Stimulated activated CD4-positive, alpha-beta T cell treated with anti-CD3 and anti-CD28 coated beads, Interleukin-1b, Interleukin-23, amount 100 ng/mL, for 4 hours (primary cell): ENCODE results near the gene EIF1.
"Not testable (repeated sequence)": the region's sequence is repeated elsewhere in the genome, so short reads cannot be mapped to it uniquely, and the experiment has no call there.

Experiments
- DNase-seq, 2 donors: peaks; one replicate each; pipeline ENCODE4 v3.0.0-alpha.2; 2020; ENCODE audit warnings: low read depth in 2 of 2

EIF1 gene

GRCh38 chr17:41688641-41689496, at the start of gene EIF1:
TSS of gene EIF1 (plus strand) at chr17:41688885. CDS start at chr17:41689039, 154 bp downstream.
- peak; percentile 100 for DNase-seq

DNA sequence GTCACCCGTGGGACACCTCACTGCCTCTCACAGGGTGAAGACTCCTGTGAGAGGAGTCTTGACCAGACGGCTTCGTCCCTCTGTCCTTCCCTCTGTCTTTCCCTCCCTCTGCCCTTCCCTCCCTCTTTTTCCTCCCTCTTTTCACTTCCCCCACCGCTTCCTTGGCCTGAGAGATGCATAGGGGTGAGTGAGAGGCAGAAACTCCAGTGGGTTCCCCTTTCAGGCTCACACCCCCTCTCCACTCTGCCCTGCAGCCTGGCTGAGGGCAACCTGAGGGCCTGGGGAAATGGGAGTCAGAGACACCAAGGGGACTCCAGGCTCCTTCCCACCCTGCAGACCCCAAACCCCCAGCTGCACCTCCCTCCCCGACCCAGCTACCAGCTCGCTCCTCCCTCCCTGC, 49.7 kb upstream of the EIF1 start:
- no peak for DNase-seq

DNA sequence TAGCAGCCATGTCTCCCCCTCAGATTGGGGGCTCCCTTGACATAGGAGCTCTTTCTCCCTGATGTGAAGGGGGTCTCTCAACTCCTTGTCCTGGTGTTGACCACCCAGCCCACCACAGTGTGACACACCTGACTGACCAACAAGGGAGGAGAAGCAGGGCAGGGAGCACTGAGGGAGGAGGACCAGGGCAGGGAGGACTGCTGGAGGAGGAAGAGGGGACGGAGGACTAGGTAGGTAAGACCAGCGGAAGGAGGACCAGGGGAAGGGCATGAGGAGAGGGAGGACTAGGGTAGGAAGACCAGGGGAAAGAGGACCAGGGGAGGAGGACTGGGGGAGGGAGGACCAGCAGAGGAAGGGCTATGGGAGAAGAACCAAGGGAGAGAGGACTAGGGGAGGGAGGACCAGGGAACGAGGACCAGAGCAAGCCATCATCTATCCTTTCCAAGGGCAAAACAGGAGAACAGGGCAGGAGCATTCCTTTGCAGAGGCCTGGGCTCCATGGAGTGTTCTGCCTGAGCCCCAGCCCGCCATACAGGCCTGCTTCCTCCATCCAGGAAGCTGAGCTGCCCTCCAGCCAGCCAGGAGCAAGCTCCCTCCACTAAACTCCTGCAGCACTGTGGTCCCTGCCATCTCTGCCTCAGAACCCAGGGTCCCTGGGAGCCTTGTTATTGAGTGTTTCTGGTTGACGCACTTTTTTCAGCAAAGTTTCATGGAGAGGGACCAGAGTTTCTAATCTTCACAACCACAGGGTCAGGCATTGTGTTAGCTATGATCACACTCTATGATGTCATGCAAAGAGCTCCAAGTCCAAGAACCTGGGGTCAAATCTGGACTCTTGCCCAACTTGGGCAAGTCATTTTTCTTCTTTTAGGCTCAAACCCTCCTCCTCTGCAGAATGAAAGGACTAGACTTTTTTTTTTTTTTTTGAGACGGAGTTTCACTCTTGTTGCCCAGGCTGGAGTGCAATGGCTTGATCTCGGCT, 48.9 kb upstream of the EIF1 start:
- no peak for DNase-seq

- DNase-seq: not testable (repeated sequence)
Measured at GRCh38 chr17:41640596-41640995, 48.1 kb upstream of the EIF1 start.

DNA sequence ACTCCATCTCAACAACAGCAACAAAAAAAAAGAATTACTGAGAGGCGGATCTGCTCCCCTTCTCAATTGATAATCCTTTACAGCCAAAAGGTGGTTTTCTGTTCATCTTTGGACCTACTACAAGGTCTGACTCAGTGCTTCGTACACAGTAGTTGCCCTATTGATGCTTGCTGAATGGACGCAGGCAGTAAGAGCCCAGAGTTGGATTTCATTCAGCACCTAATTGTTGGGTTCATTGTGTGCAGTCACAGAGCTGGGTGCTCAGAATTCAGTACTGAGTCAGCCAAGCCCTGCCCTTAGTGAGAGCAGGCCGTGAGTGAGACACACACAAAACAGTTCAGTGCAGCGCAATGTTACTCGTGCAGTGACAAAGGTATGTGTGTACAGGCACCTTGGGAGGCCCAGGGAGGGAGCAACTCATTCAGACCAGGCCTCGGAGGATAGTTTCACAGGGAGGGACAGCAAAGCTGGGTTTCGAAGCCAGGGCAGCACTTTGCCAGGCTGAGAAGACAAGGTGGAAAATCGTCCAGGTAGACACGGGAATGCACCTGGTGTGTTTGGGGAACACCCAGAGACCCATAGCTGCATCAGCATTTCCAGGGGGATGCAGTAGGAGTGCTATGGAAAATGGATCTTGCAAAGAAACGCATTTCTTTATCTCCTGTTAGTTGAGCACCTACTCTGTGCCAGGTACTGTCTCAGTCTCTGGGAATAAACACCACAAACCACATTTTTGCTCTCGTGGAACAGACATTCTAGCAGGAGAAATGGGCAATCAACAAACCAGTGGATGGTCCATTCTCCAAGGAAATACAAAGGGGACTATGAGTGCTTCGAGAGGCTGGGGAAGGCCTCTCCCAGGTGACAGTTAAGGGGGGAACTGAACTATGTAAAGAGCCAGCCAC, 46.2 kb upstream of the EIF1 start:
- DNase-seq: no peak

- DNase-seq: no peak
Measured at GRCh38 chr17:41647038-41647813, 41.5 kb upstream of the EIF1 start.

DNA sequence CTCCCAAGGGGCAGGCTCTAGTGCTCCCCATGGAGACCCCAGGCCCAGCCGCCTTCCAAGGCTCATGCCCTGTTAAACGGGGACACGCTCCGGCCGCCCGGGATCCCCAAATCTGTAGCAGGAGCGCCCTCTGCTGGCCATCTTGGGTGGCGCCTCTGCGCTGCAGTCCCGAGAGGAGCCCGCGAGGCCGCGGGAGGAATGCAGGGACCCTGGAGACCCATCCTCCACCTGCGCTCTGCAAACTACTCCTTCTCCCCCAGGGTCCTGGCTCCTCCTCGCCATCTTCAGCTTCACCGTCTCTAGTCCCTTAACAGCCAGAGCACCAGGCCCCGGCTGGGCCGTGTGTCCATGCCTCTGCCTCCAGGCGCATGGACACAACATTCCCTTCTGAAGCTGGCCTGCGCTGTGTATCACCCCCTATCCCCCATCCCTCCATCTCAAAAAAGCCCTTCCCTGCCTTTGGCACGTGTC, 40.7 kb upstream of the EIF1 start:
- peak; percentile 89 to 90 for DNase-seq

DNA sequence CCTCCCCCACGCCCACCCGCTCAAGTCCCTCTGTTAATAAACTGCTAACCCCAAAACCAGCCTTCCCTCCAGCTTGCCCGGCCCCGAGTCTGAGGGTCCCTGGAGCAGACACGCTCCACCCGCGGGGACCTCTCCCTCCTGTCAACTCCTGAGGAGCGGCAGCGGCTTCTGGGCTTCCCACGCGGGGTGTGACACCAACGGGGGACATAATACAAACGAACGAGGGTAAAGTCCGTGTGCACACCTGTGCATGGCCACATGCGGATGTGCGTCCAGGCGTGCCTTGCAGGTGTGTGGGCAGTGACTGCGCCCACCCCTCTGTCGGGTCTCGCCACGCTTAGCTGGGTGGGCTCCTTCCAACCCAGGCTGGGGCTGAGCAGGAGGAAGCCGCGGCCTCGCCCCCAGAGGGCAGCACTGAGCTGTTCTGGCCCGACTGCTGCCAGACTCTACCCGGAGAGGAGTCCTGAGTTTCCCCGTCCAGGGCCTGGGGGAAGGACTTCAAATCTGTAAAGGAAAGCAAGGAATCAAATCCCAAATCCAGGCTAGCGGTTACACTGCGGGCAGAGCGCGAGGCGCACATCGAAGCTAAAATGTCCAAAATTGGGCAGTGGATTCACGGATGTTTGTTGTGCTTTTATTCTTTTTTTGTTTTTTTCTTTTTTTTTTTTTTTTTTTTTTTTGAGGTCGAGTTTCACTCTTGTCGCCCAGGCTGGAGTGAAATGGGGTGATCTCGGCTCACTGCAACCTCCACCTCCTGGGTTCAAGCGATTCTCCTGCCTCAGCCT, 40.1 kb upstream of the EIF1 start:
- DNase-seq: peak; percentile 77 to 88

GRCh38 chr17:41649923-41650519, 38.7 kb upstream of the EIF1 start:
- DNase-seq: no peak

DNA sequence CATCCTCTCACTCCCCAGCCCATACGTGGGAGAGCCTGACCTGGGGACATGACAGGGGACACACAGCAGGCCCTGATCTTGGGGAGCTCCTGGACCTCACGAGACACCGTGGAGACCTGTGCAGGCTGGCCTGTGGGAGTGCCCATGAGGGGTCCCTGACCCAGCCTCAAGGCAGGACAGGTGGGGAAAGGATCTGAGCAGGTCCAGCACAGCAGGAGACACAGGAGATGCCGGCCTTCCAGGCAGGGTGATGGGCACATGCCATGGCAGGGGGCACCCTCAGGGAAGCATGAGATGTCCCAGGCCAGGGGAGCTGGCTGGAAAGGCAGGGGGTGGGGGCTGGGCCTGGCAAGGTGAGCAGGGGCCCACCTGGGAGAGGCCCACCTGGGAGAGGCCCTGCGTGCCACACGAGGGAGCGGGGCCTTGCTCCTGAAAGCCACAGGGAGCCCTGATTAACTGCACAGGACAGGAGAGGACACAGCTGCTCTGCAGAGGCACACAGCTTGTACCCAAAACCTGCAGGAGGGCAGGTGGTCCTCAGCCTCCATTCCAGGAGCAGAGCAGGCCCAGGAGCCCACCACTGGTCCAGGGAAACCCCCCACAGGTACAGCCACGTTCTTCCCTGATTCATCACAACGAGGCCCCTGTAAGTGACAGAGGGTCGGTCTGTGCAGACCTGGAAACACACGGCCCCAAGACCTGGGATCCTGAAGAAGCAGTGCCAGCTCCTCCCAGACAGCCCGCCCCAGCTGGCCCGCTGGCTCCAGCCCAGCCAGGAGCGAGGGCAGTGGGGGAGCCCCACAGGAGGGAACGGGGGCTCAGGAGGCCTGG, 37.7 kb upstream of the EIF1 start:
- DNase-seq: no peak

DNA sequence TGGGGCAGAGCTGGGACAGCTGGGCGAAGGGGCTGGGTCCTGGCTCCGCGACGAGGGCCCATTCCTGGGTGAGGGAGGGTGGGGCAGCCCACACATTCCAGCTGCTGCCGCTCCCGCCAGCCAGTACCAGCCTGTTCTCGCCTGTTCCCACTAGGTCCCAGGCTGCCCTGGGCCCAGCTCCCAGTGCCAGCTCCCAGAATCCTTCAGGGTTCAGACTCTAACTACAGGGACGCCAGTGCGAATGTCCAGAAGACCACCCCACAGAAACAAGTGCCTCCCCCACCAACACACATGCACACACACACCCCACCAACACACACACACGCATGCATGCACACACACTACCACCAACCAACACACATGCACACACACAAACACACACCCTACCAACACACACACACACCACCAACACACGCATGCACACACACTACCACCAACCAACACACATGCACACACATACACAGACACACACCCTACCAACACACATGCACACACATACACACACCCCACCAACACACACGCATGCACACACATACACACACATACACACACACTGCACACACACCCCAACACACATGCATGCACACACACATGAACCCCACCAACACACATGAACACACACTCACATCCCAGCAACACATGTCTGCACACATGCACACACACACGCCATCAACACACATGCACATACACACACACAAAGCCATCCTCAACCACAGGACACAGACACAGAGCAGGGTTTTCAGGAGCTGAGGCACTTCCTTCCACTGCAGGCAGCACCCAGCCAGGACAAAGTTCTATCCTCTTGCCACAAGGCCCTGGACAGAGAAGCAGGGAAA, 36.8 kb upstream of the EIF1 start:
- no peak for DNase-seq

DNA sequence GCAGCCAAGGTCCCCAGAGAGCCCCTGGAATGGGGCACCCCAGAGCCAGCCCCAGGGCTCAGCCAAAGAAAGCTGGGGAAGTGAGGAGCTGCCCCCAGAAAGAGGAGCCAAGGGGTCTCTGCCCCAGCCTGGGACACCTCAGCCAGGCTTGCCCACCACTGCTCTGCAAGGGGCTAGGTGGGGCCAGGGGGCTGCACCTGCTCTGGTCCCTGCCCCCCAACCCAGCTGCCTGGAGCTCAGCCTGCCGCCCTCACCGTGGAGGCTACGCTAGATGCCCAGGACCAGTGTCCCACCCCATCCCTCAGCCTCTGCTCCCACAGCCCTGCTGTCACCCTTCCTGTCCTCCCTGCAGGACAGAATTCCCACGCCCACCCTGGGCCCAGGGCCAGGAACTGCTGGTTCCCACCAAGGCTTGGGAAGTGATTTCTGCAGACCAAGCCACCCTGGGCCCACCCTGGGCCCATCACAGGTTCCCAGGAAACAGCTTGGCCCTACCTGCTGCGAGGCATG, 36.2 kb upstream of the EIF1 start:
- no peak for DNase-seq

- no peak for DNase-seq
Measured at GRCh38 chr17:41653421-41653820, 35.3 kb upstream of the EIF1 start.

GRCh38 chr17:41653892-41654677, 34.6 kb upstream of the EIF1 start:
- no peak for DNase-seq

DNA sequence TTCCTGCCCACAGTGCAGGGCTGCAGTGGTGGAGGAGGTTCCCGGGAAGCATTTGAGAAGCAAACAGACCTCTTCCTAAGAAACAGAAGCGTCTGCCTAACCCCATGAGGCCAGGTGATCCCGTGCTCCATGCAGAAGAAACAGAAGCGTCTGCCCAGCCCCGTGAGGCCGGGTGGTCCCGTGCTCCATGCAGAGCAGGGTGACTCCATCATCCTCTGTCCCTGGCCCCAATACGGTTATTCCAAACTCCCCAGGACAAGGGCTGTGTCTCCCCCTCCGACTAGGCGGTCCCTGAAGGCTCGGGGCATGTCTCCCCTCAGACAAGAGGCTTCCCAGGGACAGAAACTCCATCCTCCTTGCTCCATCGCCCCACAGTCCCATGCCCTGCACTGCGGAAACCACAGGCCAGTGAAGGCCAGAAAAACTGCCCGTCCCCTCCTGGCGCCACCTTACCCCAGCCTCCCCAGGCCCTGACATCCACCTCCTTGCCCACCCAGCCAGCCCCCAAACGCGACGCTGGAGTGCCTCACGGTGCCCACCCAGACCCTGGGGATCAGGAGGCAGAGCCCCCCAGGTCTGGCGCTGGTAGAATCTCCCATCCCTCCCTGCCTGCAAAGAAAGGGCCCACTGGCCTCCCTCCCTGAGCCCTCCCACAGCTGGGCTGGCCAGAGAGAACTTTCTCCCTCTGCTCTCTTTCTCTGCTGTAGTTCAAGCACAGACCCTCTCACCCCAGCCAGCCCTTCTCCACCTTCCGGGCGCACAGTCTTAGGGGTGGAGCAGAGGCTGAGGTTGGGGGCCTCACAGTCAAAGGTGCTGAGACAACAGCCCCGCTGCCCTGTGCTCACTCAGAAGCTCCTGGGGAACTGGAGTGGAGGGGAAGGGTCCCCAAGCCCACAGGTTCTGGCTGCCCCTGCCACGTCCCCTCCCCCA, 33.7 kb upstream of the EIF1 start:
- no peak for DNase-seq
